GM18505 (cell line): ENCODE measurements around the gene BRD4.

ENCODE experiments used
- ATAC-seq: cut with Tn5 transposase; IDR thresholded peaks from one replicate; pipeline ENCODE4 v1.9.1; 2021; ENCODE audit not compliant: unreplicated experiment
- POLR2A ChIP-seq: IDR thresholded peaks from 4 replicates; pipeline ENCODE4 v1.6.1; 2011; ENCODE audit warnings: borderline replicate concordance; ENCODE audit not compliant: insufficient read depth, insufficient read length; ENCODE audit errors: extremely low read depth

Gene BRD4

DNA sequence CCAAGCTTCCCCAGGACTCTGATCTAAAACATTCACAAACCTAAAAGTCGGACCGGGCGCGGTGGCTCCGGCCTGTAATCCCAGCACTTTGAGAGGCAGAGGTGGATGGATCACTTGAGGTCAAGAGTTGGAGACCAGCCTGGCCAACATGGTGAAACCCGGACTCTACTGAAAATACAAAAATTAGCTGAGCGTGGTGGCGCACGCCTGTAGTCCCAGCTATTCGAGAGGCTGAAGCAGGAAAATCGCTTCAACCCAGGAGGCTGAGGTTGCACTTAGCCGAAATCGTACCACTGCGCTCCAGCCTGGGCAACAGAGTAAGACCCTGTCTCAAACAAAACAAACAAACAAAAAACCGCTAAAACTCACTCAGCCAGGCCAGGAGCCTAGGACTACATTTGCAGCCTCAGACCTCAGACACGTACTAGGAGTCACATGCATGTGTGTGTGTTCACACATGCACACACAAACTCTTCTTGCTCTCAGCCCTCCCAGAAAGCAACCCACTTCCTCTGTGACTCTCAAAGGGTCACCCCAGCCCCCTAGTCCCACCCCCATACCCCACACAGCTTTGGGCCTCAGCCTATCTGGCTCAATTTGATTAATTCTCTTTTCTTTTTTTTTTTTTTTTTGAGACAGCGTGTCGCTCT, 130.8 kb downstream of the BRD4 start:
- no peak for TF ChIP-seq POLR2A
- ATAC-seq = no peak

DNA sequence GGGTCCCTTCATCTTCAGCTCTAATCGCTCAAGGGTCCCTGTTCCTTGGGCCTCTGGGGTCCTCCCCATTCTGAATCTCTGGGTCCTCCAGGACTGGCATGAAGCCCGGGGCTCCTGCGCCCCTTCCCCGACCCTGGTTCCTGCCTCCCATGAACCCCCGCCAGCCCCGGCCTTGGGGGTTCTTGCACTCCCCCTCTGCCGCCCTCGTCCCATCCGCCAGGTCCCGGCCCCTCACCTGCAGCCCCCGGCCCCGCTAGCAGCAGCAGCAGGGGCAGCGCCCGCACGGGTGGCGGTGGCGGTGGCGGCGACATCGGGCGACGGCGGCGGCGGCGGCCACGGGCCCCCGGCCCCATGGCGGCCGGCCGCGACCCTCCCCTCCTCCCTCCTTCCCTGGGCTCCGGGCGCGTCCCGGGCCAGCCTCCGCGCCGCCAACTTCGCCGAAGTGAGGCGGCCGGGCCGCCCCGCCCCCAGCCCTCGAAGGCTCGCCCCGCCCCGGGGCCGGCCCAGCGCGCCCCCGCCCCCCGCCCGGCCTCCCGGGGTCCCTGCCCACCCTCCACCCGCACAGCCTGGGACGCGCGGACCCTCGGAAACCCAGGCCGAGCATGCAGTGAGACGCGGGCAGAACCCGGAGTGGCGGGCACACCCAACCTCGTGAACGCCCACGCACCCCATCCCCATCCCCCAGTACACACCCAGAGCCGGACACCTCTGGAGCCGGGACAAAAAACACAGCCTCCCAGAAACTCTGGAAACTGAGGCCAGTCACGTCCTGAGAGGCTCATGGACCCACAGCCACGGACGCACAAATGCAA, 131.6 kb downstream of the BRD4 start, which contains the start of gene NOTCH3:
NOTCH3 (minus strand) TSS at position 443 of the 812 bp plus-strand sequence; CDS start at position 353, 90 bp downstream.
- ATAC-seq = no peak
- TF ChIP-seq POLR2A = no peak

DNA sequence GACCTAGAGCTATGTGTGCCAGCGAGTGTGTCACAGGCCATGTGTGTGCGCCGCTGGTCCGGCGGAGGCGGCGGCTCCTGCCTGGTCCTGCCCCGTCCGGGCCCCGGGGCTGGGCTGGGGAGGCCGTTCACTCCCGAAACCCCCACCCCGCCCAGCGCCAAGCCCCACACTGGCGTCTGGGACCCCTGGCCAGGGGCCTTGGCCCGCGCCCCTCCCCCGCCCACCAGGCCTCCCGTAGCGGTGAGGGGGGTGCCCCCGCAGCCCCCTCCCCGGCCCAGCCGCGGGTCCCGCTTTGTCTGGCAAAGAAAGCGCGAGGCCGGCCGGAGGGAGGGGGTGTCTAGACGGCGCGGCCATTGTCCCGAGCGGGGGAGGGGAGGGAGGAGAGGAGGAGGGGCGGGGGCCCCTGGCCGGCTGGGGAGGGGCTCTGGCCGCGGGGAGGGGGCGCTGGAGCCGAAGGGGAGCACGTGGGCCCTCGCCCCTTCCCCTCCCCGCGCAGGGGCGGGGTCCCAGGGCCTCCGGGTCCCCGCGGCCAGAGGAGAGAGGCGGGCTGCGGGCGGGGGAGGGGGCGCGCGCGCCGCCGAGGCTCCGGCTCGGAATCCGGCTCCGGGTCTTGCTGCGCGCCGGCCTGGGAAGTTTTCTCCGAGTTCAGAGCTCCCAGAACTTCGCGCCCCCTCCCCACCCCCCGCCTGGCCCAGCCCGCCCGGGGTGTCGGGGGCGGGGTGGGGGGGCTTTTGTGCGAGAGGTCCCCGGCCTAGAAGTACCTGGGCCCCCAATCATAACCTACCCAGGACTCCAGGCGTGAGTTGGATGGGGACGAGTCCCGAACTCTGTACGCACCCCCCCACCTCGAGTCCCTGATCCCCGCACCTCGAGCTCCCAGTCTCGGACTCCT, 132.4 kb downstream of the BRD4 start:
- no peak for ATAC-seq
- no peak for TF ChIP-seq POLR2A

DNA sequence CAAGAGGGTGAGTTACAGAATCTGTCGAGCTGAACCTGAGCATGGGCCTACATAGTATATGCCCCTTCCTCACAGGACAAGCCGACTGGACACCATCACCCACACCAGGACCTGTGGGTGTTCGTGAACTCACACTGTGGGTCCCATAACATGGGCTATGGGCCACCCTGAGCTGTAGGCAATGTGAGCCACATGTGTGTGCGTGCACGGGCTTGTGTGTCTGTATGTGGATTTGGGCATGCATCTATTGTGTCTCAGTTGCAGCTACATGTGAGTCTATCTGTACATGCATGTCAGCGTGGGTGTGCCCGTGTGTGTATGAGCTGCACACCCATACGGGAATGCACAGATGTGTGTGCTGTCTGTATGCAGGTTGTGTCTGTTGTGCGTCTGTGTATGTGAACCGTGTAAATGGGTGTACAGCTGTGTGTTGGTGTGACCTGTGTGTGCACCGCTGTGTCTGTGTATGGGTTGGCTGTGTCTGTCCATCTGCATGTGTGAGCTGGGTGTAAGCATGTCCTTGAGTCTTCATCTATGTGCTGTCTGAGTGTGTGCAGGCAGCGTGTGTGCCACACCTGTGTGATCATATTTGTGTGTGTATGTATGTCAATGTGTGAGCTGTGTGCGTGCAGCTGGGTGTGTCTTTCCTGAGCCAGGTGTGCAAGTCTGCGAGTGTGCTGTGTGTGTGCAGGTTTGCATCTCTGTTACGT, 133.2 kb downstream of the BRD4 start:
- TF ChIP-seq POLR2A = no peak
- ATAC-seq = no peak

DNA sequence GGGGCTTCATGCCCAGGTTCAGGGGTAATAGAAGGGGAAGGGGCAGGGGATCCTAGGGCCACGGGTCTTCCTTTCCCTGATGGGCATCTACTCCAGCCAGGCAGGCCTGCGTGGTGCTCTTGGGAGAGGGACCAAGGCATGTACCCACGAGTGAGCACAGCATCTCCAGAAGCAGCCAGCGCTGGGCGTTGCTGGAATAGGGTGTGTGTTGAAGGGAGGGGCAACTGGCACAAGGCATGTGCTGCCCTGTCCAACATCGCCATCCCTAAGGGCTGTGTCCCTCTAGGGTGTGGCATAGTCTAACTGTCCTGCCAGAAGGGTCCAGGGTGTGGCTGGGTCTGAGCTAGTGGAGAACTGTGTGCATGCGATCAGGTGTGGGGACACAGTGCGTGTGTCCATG, 134.4 kb downstream of the BRD4 start:
- no peak for TF ChIP-seq POLR2A
- ATAC-seq = no peak

DNA sequence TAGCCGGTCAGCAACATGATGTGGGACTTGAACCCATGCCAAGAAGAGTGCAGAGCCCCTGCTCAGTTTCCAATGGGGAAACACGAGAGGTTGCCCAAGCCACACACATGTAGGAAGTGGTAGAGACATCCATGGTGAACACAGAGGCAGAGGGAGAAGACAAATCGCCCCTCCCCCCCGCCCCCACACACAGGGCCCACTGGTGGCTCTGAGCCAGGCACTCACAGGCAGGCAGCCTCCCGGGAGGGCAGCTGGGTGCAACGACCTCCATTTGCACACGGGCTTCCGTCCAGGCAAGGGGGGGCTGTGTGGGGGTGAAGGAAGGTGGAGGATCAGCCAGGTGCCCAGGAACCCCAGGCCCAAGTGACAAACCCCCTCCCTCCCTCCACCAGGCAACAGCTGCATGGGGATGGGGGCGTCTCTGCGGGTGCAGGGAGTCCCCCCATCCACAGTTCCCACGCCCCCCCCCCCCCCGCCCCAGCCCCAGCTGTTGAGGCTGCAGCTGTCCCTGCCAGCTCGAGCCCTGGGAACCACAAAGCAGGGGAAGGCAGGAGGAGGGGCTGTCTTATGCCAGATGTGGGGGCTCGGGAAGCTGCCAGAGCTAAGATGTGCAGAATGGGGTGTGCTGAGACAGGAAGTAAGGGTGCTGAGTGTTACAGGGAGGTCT, 134.9 kb downstream of the BRD4 start:
- TF ChIP-seq POLR2A = no peak
- ATAC-seq = no peak

DNA sequence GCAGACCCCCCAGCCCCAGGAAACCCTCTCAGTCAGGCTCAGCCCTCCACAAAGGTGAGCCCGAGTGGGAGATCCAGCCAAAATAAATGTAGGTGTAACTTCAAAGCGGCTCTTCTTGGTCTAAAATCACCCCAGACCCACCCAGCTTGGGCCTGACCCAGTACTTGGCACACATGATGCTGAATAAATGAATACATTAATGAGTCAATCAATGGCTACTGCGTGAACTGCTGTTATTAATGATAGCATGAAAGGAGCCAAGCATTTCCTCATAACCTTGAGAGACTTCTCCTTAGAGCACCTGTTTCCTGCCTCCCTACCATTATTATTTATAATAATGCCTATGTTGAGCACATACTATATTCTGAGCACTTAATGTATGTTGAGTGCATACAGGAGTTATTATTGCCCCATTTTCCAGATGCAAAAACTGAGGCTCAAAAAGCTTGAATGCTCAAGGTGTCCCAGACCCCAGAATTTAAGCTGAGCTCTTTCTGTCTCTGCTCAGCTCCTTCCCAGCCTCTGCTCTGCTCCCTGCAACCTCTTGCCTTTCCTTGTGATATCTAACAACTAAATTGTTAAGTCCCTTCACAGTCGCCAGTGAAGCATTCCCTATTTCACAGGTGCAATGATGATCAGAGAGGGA, 135.9 kb downstream of the BRD4 start:
- TF ChIP-seq POLR2A = no peak
- no peak for ATAC-seq

DNA sequence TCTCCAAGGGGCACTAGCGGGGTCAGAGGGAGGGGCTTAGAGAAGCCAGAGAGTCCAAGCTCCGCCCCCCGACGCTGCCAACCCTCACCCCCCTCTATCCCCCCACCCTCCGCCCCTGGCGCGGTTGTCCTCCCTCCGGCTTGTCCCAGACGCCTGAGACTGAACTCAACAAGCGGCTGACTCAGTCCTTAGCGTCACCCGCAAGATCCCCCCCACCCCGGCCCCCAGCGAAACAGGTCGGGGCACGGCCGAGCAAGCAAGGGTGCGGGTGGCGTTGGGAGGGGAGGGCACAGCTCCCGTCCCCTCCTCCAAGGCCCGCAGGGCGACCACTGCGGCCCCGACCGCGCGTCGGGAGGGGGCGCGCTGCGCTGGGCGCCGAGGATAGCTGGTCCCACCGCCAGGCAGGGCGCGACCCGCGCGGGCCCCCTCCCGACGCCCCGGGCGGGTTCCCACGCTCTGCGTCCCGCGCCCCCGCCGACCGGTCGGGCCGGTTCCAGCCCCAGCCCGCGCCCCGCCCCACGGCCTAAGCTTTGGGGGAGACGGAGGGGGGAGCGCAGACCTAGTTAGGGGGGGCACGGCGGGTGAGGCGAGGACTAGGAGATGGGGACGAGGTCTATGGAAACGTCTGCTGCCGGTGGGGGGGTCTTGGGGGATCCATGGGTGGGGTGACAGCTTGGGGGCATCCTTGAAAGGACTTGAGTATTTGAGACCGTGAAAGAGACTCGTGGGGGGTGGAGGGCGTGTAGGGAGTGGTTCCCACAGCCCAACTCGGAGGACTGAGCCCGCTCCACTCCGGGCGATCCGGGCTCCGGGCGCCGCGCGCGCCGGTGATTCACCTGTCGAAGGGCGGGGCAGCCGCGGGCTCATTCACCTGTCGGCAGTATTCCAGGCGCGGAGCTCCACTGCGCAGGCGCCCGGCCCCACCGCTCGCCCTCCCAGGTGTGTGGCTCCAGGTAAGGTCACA, 136.7 kb downstream of the BRD4 start:
- ATAC-seq = no peak
- TF ChIP-seq POLR2A = no peak

DNA sequence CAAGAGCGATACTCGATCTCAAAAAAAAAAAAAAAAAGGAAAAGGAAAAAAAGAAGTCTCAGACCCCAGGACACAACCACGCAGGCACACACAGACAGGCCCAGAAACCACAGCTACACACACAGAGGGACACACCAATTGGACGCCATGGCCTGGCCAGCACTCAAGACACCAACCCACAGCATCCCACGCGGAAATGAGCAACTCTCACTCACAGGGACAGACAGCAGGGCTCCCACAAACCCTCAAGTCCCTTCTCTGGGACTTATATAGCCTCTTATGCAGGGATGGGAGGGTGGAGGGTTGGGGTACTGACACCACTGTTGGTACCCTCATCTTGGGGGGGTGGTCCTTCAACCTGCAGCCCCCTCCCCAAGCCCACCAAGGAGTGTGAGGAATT, 137.4 kb downstream of the BRD4 start:
- no peak for TF ChIP-seq POLR2A
- ATAC-seq = no peak

DNA sequence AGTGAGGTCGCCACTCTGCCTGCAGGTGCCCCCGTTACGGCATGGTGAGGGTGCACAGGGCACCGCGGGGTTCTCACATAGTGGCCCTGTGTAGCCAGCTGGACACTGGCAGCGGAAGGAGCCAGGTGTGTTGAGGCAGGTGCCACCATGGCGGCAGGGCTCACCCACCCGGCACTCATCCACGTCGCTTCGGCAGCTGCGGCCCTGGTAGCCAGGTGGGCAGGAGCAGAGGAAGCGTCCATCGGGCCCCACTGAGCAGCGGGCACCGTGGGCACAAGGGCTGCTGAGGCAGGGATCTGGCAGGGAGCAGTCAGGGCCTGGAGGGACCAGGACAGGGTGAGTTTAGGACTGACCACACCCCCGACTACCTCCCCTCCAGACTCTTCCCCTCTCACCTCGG, 140.4 kb downstream of the BRD4 start:
- TF ChIP-seq POLR2A = no peak
- no peak for ATAC-seq

DNA sequence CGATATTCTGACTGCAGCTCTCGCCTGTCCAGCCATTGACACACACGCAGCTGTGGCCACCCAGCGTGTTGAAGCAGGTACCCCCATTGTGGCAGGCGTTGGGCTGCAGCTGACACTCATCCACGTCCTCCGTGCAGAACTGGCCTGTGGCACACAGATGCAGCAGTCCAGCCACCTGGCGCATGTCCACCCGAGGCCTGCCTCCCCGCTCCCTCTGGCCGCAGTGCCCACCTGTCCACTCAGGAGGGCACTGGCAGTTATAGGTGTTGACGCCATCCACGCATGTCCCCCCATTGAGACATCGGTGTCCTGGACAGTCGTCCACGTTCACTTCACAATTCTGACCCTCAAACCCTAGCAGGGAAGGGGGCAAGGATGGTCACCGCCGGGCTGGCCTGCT, 140.8 kb downstream of the BRD4 start:
- no peak for ATAC-seq
- no peak for TF ChIP-seq POLR2A

DNA sequence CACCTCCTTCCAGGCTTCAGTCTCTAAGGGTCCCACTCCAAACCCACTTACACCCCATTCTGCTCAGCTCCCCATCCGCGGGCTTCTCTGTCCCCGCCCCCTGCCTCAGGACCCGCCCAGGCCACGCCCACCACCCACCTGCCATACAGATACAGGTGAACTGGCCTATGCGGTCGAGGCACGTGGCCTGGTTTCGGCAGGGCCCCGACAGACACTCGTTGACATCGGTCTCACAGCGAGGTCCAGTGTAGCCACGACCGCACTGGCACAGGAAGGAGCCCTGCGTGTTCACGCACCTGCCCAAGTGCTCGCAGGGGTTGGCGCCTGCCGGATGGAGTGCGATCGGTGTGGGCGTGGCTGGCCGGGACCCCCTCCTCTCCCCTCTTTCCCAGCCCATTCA, 143.5 kb downstream of the BRD4 start:
- no peak for ATAC-seq
- TF ChIP-seq POLR2A = no peak
